Measurements from ENCODE around the gene CYTL1.

DNA sequence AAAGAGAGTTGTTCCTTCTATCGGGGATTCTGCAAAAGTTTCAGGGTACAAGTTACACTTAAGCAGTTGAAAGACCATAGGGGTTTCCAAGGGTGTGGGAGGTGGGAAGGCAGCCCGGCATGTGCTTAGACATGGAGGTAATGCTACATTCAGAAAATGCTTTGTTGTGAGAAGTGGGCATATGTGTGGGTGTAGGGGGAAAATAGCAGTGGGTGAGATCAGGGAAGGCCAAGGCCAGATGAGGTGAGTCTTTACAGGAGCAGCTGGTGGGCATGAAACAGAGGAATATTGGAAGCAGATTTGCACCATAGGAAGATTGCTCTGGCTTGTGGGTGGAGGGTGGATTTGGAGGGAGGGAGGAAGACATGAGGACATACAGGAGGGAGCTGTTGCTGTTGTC, 8.3 kb downstream of the CYTL1 start:
- TF ChIP-seq POLR2A (IDR thresholded peaks at IDR 0.05; ENCODE audit: low read length): no peak
- no peak for TF ChIP-seq GATA1 (IDR thresholded peaks at IDR 0.05; ENCODE audit: low read depth, low read length)

Data from erythroblast (primary cell).